PC-9 (cell line): ENCODE data around the gene ERGIC2.

Experiments used
- EZH2 ChIP-seq: fragments of 200-600 bp; sonication (generic); IDR thresholded peaks from 2 replicates; pipeline ENCODE4 v1.8.0; 2017; ENCODE audit warnings: antibody characterized with exemption, low read depth
- TF ChIP-seq, protein P1 (sequence below): fragments of 200-600 bp; sonication (generic); conservative IDR thresholded peaks from 2 replicates; pipeline ENCODE4 v1.6.1; 2017; ENCODE audit warnings: mixed run types, antibody characterized with exemption, mild to moderate bottlenecking, moderate library complexity

DNA sequence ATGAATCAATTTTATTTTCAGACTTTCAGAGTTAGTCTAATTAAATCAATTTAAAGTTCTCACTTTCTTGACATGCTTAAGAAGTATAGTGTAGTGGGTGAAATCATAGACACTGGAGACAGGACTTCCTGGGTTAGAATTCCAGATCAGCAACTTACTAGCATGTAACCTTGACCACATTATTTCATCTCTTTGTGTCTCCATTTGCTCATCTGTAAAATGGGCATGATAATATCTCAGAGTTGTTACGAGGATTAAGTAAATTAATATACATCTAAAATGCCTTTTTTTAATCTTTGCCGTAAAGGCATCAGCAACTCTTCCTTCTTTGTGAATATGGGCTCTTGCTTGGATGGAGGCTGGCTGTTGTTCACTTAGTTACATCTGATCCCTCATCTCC, 1.3 kb upstream of the ERGIC2 start:
- TF ChIP-seq, protein P1, sequence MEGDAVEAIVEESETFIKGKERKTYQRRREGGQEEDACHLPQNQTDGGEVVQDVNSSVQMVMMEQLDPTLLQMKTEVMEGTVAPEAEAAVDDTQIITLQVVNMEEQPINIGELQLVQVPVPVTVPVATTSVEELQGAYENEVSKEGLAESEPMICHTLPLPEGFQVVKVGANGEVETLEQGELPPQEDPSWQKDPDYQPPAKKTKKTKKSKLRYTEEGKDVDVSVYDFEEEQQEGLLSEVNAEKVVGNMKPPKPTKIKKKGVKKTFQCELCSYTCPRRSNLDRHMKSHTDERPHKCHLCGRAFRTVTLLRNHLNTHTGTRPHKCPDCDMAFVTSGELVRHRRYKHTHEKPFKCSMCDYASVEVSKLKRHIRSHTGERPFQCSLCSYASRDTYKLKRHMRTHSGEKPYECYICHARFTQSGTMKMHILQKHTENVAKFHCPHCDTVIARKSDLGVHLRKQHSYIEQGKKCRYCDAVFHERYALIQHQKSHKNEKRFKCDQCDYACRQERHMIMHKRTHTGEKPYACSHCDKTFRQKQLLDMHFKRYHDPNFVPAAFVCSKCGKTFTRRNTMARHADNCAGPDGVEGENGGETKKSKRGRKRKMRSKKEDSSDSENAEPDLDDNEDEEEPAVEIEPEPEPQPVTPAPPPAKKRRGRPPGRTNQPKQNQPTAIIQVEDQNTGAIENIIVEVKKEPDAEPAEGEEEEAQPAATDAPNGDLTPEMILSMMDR, result no peak
- TF ChIP-seq EZH2, result no peak
